ENCODE results near the gene HS1BP3.

The HS1BP3 gene

GRCh38 chr2:20629181-20629580 lies 21.7 kb downstream of the HS1BP3 start:
- POLR2A ChIA-PET: no interaction called here
- H3K27me3 ChIP-seq (replicated peaks in 2 of 5; ENCODE audit: control insufficient read depth in 4 of 5, insufficient read depth in 5 of 5, low read length in 4 of 5): no peaks in the 10 kb centered on the region
- H3K27ac ChIP-seq (ENCODE audit: insufficient read depth in 1 of 2, low read depth in 1 of 2, low read length in 2 of 2, poor library complexity in 1 of 2, severe bottlenecking in 2 of 2): no peak overlapping the region
- no peak for DNase-seq
- peaks cover 0 to 5% (median 2%) of the 10 kb centered on the region in 4 experiments for H3K4me1 ChIP-seq (ENCODE audit: control extremely low read depth in 1 of 4, control insufficient read depth in 4 of 4, insufficient read depth in 4 of 4, low read length in 3 of 4)
- CTCF ChIA-PET: interaction anchor here (0.9 to 1.2 kb wide), 2 partner anchors 13 to 277 kb away, joined by 3 read pairs; no protein-coding TSS in a partner anchor
- WGBS (ENCODE audit: insufficient coverage): 100% methylated on average over 3 of the region's 6 CpGs
- no peaks in the 10 kb centered on the region for H3K9me3 ChIP-seq (ENCODE audit: control extremely low read depth in 1 of 5, control insufficient read depth in 4 of 5, insufficient read depth in 2 of 5, low read depth in 1 of 5, low read length in 4 of 5)
- peaks cover 0 to 16% (median 1%) of the 10 kb centered on the region in 4 experiments for H3K36me3 ChIP-seq (ENCODE audit: control insufficient read depth in 4 of 4, insufficient read depth in 4 of 4, low read length in 3 of 4)
- H3K4me3 ChIP-seq (ENCODE audit: control insufficient read depth in 1 of 7, extremely low read depth in 1 of 7, insufficient read depth in 4 of 7, low read depth in 2 of 7, low read length in 6 of 7): no peak overlapping the region

DNA sequence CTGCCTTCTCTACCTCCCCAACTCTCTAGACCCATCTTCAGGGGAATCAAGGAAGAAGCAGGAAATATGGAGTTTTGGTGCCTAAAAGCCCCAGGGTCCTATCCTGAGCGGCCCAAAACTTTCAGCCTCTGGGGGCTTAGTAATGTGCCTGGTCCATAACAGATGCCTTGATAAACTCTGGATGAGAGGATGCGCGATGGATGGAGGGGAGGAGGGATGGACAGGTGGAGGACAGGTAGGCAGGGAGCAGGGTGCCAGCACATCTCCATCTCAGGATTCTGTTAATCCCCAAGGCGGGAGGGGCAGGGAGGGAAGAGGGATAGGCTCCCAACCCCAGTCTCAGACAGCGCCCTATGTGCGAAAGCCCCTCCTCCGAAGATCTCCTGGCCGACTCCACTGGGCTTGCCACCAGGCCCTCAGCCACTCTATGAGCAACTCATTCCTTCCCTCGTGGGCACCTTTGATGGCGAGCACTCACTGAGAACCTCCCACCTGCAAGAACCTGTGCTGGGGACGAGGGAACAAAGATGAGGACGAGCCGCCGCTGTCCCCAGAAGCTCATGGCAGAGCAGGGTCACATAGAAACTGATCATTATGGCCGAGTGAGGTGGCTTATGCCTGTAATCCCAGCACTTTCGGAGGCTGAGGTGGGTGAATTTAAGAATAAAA lies 23.1 kb downstream of the HS1BP3 start:
- Histone ChIP-seq H3K27ac (ENCODE audit: insufficient read depth in 1 of 2, low read depth in 1 of 2, low read length in 2 of 2, poor library complexity in 1 of 2, severe bottlenecking in 2 of 2) (no peak overlapping the region), H3K36me3 (ENCODE audit: control insufficient read depth in 4 of 4, insufficient read depth in 4 of 4, low read length in 3 of 4) (peaks cover 0 to 24% (median 7%) of the 10 kb centered on the region in 4 experiments), H3K4me3 (ENCODE audit: control insufficient read depth in 1 of 7, extremely low read depth in 1 of 7, insufficient read depth in 4 of 7, low read depth in 2 of 7, low read length in 6 of 7) (no peak overlapping the region), H3K9me3 (ENCODE audit: control extremely low read depth in 1 of 5, control insufficient read depth in 4 of 5, insufficient read depth in 2 of 5, low read depth in 1 of 5, low read length in 4 of 5) (no peaks in the 10 kb centered on the region), H3K4me1 (ENCODE audit: control extremely low read depth in 1 of 4, control insufficient read depth in 4 of 4, insufficient read depth in 4 of 4, low read length in 3 of 4) (no peaks in the 10 kb centered on the region), H3K27me3 (replicated peaks in 2 of 5; ENCODE audit: control insufficient read depth in 4 of 5, insufficient read depth in 5 of 5, low read length in 4 of 5) (no peaks in the 10 kb centered on the region)
- no peak for DNase-seq
- POLR2A ChIA-PET: no interaction called here
- WGBS (ENCODE audit: insufficient coverage): 92% methylated on average over 15 of the region's 16 CpGs
- CTCF ChIA-PET: interaction anchor here (1.0 to 3.2 kb wide), 2 partner anchors 10 to 14 kb away, joined by 3 to 14 read pairs; no protein-coding TSS in a partner anchor

- H3K36me3 ChIP-seq (ENCODE audit: control insufficient read depth in 4 of 4, insufficient read depth in 4 of 4, low read length in 3 of 4): peaks cover 0 to 30% (median 12%) of the 10 kb centered on the region in 4 experiments
- no peaks in the 10 kb centered on the region for H3K4me1 ChIP-seq (ENCODE audit: control extremely low read depth in 1 of 4, control insufficient read depth in 4 of 4, insufficient read depth in 4 of 4, low read length in 3 of 4)
- WGBS (ENCODE audit: insufficient coverage): 97% methylated on average over 20 of the region's 20 CpGs
- H3K27ac ChIP-seq (ENCODE audit: insufficient read depth in 1 of 2, low read depth in 1 of 2, low read length in 2 of 2, poor library complexity in 1 of 2, severe bottlenecking in 2 of 2): no peak overlapping the region
- CTCF ChIA-PET: interaction anchor here (1.0 to 3.2 kb wide), 4 partner anchors 9 to 281 kb away, joined by 3 to 14 read pairs (median 3); no protein-coding TSS in a partner anchor
- H3K9me3 ChIP-seq (ENCODE audit: control extremely low read depth in 1 of 5, control insufficient read depth in 4 of 5, insufficient read depth in 2 of 5, low read depth in 1 of 5, low read length in 4 of 5): no peaks in the 10 kb centered on the region
- POLR2A ChIA-PET: no interaction called here
- DNase-seq: no peak
- no peaks in the 10 kb centered on the region for H3K27me3 ChIP-seq (replicated peaks in 2 of 5; ENCODE audit: control insufficient read depth in 4 of 5, insufficient read depth in 5 of 5, low read length in 4 of 5)
- H3K4me3 ChIP-seq (ENCODE audit: control insufficient read depth in 1 of 7, extremely low read depth in 1 of 7, insufficient read depth in 4 of 7, low read depth in 2 of 7, low read length in 6 of 7): no peak overlapping the region
Observed at GRCh38 chr2:20626698-20627513, 24.0 kb downstream of the HS1BP3 start.

DNA sequence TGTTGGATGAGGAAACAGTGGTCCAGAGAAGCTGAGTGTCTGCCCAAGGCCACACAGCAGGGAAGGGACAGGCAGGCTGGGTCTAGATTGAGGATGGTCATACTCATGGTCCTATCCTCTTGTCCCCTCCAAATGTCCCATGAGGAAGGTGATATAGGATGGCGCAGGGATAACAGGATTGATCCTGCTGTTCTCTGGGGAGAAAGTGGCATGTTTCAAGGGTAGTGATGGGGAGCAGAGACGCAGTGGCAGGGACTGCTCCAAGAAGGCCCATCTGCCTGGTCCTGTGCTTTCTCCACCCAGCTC lies 24.6 kb downstream of the HS1BP3 start:
- no peaks in the 10 kb centered on the region for H3K27me3 ChIP-seq (replicated peaks in 2 of 5; ENCODE audit: control insufficient read depth in 4 of 5, insufficient read depth in 5 of 5, low read length in 4 of 5)
- H3K9me3 ChIP-seq (ENCODE audit: control extremely low read depth in 1 of 5, control insufficient read depth in 4 of 5, insufficient read depth in 2 of 5, low read depth in 1 of 5, low read length in 4 of 5): no peaks in the 10 kb centered on the region
- H3K27ac ChIP-seq (ENCODE audit: insufficient read depth in 1 of 2, low read depth in 1 of 2, low read length in 2 of 2, poor library complexity in 1 of 2, severe bottlenecking in 2 of 2): no peak overlapping the region
- H3K4me1 ChIP-seq (ENCODE audit: control extremely low read depth in 1 of 4, control insufficient read depth in 4 of 4, insufficient read depth in 4 of 4, low read length in 3 of 4): no peaks in the 10 kb centered on the region
- POLR2A ChIA-PET: interaction anchor here (0.6 kb wide), 1 partner anchor 185 kb away, joined by 3 read pairs; no protein-coding TSS in a partner anchor
- no CpG with 5 or more reads among the region's 2 CpGs for WGBS (ENCODE audit: insufficient coverage)
- no peak for DNase-seq
- CTCF ChIA-PET: interaction anchor here (1.2 to 3.2 kb wide), 3 partner anchors 15 to 280 kb away, joined by 3 to 14 read pairs (median 3); no protein-coding TSS in a partner anchor
- no peak overlapping the region for H3K4me3 ChIP-seq (ENCODE audit: control insufficient read depth in 1 of 7, extremely low read depth in 1 of 7, insufficient read depth in 4 of 7, low read depth in 2 of 7, low read length in 6 of 7)
- H3K36me3 ChIP-seq (ENCODE audit: control insufficient read depth in 4 of 4, insufficient read depth in 4 of 4, low read length in 3 of 4): peaks cover 0 to 35% (median 16%) of the 10 kb centered on the region in 4 experiments

DNA sequence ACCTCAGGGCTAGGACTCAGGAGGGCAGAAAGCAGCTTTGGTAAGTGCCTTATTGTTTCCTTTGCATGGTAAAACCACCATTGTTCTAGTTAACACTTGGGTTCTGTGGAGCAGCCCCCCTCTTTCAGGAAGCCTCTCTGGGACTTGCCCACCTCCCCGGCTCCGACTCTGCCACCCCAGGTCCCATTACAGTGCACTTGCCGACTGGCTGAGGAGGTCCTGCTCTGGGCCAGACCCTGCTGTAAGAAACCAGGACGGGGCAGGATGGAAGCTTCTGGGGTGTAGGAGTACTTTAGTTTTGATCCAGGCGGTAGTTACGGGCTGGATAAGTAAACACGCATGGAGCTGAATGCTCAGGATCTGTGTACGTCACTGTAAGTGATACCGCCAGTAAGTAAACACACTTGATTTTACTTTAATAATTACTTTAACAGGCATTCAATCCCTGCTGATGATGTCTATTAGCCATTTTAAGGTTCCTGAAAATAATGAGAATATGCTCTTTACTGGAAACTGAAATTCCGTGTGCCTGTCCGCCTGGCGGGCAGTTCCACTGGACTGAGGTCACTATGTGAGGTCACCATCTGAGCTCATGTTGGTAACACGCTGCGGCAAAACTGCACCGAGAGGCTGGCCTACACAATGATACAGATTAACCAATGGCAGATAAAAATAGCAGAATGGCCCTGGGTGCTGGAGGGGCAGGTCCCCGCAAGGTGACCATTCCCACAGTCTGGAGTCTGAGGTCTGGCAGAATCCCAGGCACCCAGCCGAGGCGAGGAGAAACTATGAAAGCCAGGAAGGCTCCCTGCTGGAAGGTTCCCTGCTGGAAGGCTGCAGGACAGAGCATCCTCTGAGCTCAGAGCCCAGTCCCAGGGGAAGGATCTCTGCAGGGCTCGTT lies 25.2 kb downstream of the HS1BP3 start:
- DNase-seq: no peak
- no peak overlapping the region for H3K4me3 ChIP-seq (ENCODE audit: control insufficient read depth in 1 of 7, extremely low read depth in 1 of 7, insufficient read depth in 4 of 7, low read depth in 2 of 7, low read length in 6 of 7)
- ChIA-PET CTCF (interaction anchor here (0.8 to 3.2 kb wide), 4 partner anchors 16 to 280 kb away, joined by 3 to 14 read pairs (median 3); no protein-coding TSS in a partner anchor), POLR2A (interaction anchor here (0.6 kb wide), 1 partner anchor 184 kb away, joined by 3 read pairs; no protein-coding TSS in a partner anchor)
- no peaks in the 10 kb centered on the region for H3K27me3 ChIP-seq (replicated peaks in 2 of 5; ENCODE audit: control insufficient read depth in 4 of 5, insufficient read depth in 5 of 5, low read length in 4 of 5)
- 97% methylated on average over 18 of the region's 19 CpGs for WGBS (ENCODE audit: insufficient coverage)
- H3K9me3 ChIP-seq (ENCODE audit: control extremely low read depth in 1 of 5, control insufficient read depth in 4 of 5, insufficient read depth in 2 of 5, low read depth in 1 of 5, low read length in 4 of 5): no peaks in the 10 kb centered on the region
- H3K27ac ChIP-seq (ENCODE audit: insufficient read depth in 1 of 2, low read depth in 1 of 2, low read length in 2 of 2, poor library complexity in 1 of 2, severe bottlenecking in 2 of 2): no peak overlapping the region
- peaks cover 0 to 38% (median 21%) of the 10 kb centered on the region in 4 experiments for H3K36me3 ChIP-seq (ENCODE audit: control insufficient read depth in 4 of 4, insufficient read depth in 4 of 4, low read length in 3 of 4)
- H3K4me1 ChIP-seq (ENCODE audit: control extremely low read depth in 1 of 4, control insufficient read depth in 4 of 4, insufficient read depth in 4 of 4, low read length in 3 of 4): no peaks in the 10 kb centered on the region

- H3K9me3 ChIP-seq (ENCODE audit: control extremely low read depth in 1 of 5, control insufficient read depth in 4 of 5, insufficient read depth in 2 of 5, low read depth in 1 of 5, low read length in 4 of 5): no peaks in the 10 kb centered on the region
- DNase-seq: no peak
- no peak overlapping the region for H3K27ac ChIP-seq (ENCODE audit: insufficient read depth in 1 of 2, low read depth in 1 of 2, low read length in 2 of 2, poor library complexity in 1 of 2, severe bottlenecking in 2 of 2)
- peaks cover 0 to 41% (median 26%) of the 10 kb centered on the region in 4 experiments for H3K36me3 ChIP-seq (ENCODE audit: control insufficient read depth in 4 of 4, insufficient read depth in 4 of 4, low read length in 3 of 4)
- WGBS (ENCODE audit: insufficient coverage): 94% methylated on average over 11 of the region's 11 CpGs
- H3K4me3 ChIP-seq (ENCODE audit: control insufficient read depth in 1 of 7, extremely low read depth in 1 of 7, insufficient read depth in 4 of 7, low read depth in 2 of 7, low read length in 6 of 7): no peak overlapping the region
- H3K4me1 ChIP-seq (ENCODE audit: control extremely low read depth in 1 of 4, control insufficient read depth in 4 of 4, insufficient read depth in 4 of 4, low read length in 3 of 4): no peaks in the 10 kb centered on the region
- no peaks in the 10 kb centered on the region for H3K27me3 ChIP-seq (replicated peaks in 2 of 5; ENCODE audit: control insufficient read depth in 4 of 5, insufficient read depth in 5 of 5, low read length in 4 of 5)
- POLR2A ChIA-PET: no interaction called here
- CTCF ChIA-PET: interaction anchor here (0.8 to 3.2 kb wide), 3 partner anchors 12 to 180 kb away, joined by 3 to 14 read pairs (median 3); no protein-coding TSS in a partner anchor
Observed at GRCh38 chr2:20624884-20625485, 25.9 kb downstream of the HS1BP3 start.

Measured in common myeloid progenitor, CD34-positive (primary cell).